HepG2 (cell line): Measurements from ENCODE around the gene LZTS2. TPM values are rescaled to one million over a fixed set of nuclear protein-coding genes. Genes with fewer than 3 reads are reported as not detected.

ENCODE experiments used
- ERF ChIP-seq: IDR thresholded peaks from 2 replicates; pipeline ENCODE4 v1.6.1; 2018; ENCODE audit warnings: missing biosample characterization, missing genetic modification reagents
- GTF2F1 ChIP-seq: fragments of 150-350 bp; IDR thresholded peaks from 2 replicates; pipeline ENCODE4 v1.6.1; 2014; ENCODE audit warnings: low read length
- GTF3A ChIP-seq: sonication (generic); formaldehyde crosslinking; conservative IDR thresholded peaks from 2 replicates; pipeline ENCODE4 v1.4.0; 2020; ENCODE audit warnings: mild to moderate bottlenecking, missing genetic modification reagents
- HNRNPL ChIP-seq: fragments of 200-400 bp; formaldehyde crosslinking; IDR thresholded peaks from 2 replicates; pipeline ENCODE4 v1.6.1; 2017; ENCODE audit warnings: mild to moderate bottlenecking, low read depth, low read length
- MATR3 ChIP-seq: sonication (generic); formaldehyde crosslinking; IDR thresholded peaks from 2 replicates; pipeline ENCODE4 v1.4.0; 2020; ENCODE audit warnings: missing genetic modification reagents
- NBN ChIP-seq: fragments of 450-650 bp; conservative IDR thresholded peaks from 2 replicates; pipeline ENCODE4 v1.6.1; 2017
- NFKBIZ ChIP-seq: IDR thresholded peaks from 2 replicates; pipeline ENCODE4 v1.6.1; 2018; ENCODE audit warnings: missing genetic modification reagents, missing compliant biosample characterization
- PHF20 ChIP-seq: sonication (generic); formaldehyde crosslinking; IDR thresholded peaks from 2 replicates; pipeline ENCODE4 v1.5.0; 2020; ENCODE audit warnings: mild to moderate bottlenecking, missing genetic modification reagents
- PHF8 ChIP-seq: sonication (generic); formaldehyde crosslinking; IDR thresholded peaks from 2 replicates; pipeline ENCODE4 v1.5.0; 2020; ENCODE audit warnings: missing genetic modification reagents
- PITX1 ChIP-seq: sonication (generic); formaldehyde crosslinking; IDR thresholded peaks from 2 replicates; pipeline ENCODE4 v1.5.1; 2020; ENCODE audit warnings: mild to moderate bottlenecking, missing genetic modification reagents
- SP4 ChIP-seq: sonication (generic); formaldehyde crosslinking; IDR thresholded peaks from 2 replicates; pipeline ENCODE4 v1.8.1; 2023; ENCODE audit warnings: mild to moderate bottlenecking, missing genetic modification reagents
- TARDBP ChIP-seq: sonication (generic); formaldehyde crosslinking; IDR thresholded peaks from 2 replicates; pipeline ENCODE4 v1.8.0; 2022; ENCODE audit warnings: mild to moderate bottlenecking, missing genetic modification reagents
- TCF7 ChIP-seq: sonication (generic); IDR thresholded peaks from 2 replicates; pipeline ENCODE4 v1.6.1; 2016; ENCODE audit warnings: antibody characterized with exemption, low read depth
- ZFP36L1 ChIP-seq: sonication (generic); formaldehyde crosslinking; IDR thresholded peaks from 2 replicates; pipeline ENCODE4 v1.8.0; 2022; ENCODE audit warnings: mild to moderate bottlenecking, missing genetic modification reagents, moderate library complexity
- ZNF234 ChIP-seq: sonication (generic); formaldehyde crosslinking; conservative IDR thresholded peaks from 2 replicates; pipeline ENCODE4 v1.5.1; 2020; ENCODE audit warnings: mild to moderate bottlenecking, missing genetic modification reagents
- ZNF235 ChIP-seq: sonication (generic); formaldehyde crosslinking; IDR thresholded peaks from 2 replicates; pipeline ENCODE4 v1.8.1; 2023; ENCODE audit warnings: mild to moderate bottlenecking, missing genetic modification reagents, borderline replicate concordance
- ZNF256 ChIP-seq: sonication (generic); formaldehyde crosslinking; conservative IDR thresholded peaks from 2 replicates; pipeline ENCODE4 v1.4.0; 2020; ENCODE audit warnings: missing genetic modification reagents
- ZNF530 ChIP-seq: sonication (generic); formaldehyde crosslinking; IDR thresholded peaks from 2 replicates; pipeline ENCODE4 v1.5.0; 2020; ENCODE audit warnings: low read depth, mild to moderate bottlenecking, missing genetic modification reagents
- ZNF546 ChIP-seq: sonication (generic); formaldehyde crosslinking; conservative IDR thresholded peaks from 2 replicates; pipeline ENCODE4 v1.8.1; 2023; ENCODE audit warnings: mild to moderate bottlenecking, missing genetic modification reagents
- ZNF549 ChIP-seq: sonication (generic); formaldehyde crosslinking; IDR thresholded peaks from 2 replicates; pipeline ENCODE4 v1.5.0; 2020; ENCODE audit warnings: missing genetic modification reagents
- ZNF556 ChIP-seq: sonication (generic); formaldehyde crosslinking; IDR thresholded peaks from 2 replicates; pipeline ENCODE4 v1.4.0; 2020; ENCODE audit warnings: mild to moderate bottlenecking, missing genetic modification reagents, borderline replicate concordance
- ZNF768 ChIP-seq: sonication (generic); formaldehyde crosslinking; IDR thresholded peaks from 2 replicates; pipeline ENCODE4 v1.4.0; 2020; ENCODE audit warnings: missing genetic modification reagents
- polyA plus RNA-seq, 8 experiments: library from polyadenylated mRNA; depleted of rRNA in 3 of 8; stranded (reverse) in 7 of 8; unstranded in 1 of 8; fragments of >200 nt; fragmentation: Illumina TruSeq in 4 of 8; extraction: Trizol in 4 of 8; gene quantifications; 2 replicates each; pipeline versions ENCODE4 v1.2.1 to v1.2.3, GENCODE V29; 2011 to 2016; ENCODE audit warnings: low read depth in 4 of 8, missing spikeins in 1 of 8, mixed read lengths in 1 of 8; ENCODE audit not compliant: insufficient read depth in 1 of 8
- total RNA-seq, 5 experiments: library from RNA; depleted of rRNA; stranded (reverse); fragments of >200 nt; fragmentation: Illumina TruSeq; extraction: Trizol; gene quantifications; 2 replicates each; pipeline ENCODE4 v1.2.3, GENCODE V29; 2016; ENCODE audit warnings: low read depth in 1 of 5
- TF ChIP-seq, protein P1 (sequence below): sonication (generic); formaldehyde crosslinking; IDR thresholded peaks from 2 replicates; pipeline ENCODE4 v1.5.0; 2020; ENCODE audit warnings: mild to moderate bottlenecking, missing genetic modification reagents, borderline replicate concordance
- TF ChIP-seq, protein P2 (sequence below): sonication (generic); formaldehyde crosslinking; IDR thresholded peaks from 2 replicates; pipeline ENCODE4 v1.9.0; 2022; ENCODE audit warnings: low read depth, missing genetic modification reagents
- TF ChIP-seq, protein P3 (sequence below): sonication (generic); formaldehyde crosslinking; IDR thresholded peaks from 2 replicates; pipeline ENCODE4 v1.5.0; 2020; ENCODE audit warnings: mild to moderate bottlenecking, low read depth, missing genetic modification reagents, borderline replicate concordance

The LZTS2 gene
- total and polyA plus RNA-seq, 2 of the 13 experiments (the other 11 are each of a cell fraction or from before 2014, with no cell fraction given): 43.6 to 65.6 TPM

DNA sequence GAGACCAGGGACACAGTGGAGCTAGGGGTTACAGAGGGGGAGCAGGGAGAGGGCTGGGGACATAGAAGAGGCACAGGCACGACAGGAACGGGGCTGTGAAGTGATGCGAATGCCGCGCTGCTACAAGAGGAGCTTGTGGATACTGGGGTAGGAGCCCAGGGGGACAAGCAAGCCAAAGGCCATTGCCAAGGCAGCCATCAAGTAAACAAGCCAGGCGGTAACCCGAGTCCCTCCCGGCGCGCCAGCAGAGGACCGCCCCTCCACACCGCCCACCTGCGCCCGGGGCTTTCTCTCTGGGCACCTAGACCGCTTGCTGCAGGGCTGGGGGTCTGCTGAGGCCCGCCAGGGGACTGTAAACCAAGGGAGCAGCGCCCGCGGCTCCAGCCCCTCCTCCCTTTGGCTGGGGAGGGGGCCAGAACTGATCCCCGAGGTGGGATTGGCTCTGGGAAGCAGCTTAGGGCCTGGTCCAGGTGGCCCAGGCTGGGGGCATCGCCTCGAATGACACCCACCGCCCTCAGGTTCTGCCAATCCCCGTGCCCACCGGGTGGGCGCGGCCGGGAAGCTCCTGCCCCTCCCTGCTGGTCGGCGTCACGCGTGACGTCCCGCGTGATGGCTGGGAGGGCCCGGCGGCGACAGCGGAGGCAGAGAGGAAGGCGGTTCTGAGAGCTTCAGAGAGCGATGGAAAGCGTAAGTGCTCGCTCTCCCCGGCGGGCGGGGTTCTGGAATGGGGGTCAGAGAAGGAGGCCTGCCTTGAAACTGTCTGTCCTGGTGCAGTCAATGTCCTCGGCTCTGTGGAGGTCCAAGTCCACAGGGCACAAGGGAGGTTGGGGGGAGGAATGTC lies 32.4 kb downstream of the LZTS2 start (continued):
- TF ChIP-seq TARDBP: peak; percentile 8; the same call in 1 of the 2 replicates
- 0 out of 2 replicates have a peak, but pooled peaks have one; percentile 5 for TF ChIP-seq ZNF234 (CRISPR knock-in tag)
- TF ChIP-seq, protein P1, sequence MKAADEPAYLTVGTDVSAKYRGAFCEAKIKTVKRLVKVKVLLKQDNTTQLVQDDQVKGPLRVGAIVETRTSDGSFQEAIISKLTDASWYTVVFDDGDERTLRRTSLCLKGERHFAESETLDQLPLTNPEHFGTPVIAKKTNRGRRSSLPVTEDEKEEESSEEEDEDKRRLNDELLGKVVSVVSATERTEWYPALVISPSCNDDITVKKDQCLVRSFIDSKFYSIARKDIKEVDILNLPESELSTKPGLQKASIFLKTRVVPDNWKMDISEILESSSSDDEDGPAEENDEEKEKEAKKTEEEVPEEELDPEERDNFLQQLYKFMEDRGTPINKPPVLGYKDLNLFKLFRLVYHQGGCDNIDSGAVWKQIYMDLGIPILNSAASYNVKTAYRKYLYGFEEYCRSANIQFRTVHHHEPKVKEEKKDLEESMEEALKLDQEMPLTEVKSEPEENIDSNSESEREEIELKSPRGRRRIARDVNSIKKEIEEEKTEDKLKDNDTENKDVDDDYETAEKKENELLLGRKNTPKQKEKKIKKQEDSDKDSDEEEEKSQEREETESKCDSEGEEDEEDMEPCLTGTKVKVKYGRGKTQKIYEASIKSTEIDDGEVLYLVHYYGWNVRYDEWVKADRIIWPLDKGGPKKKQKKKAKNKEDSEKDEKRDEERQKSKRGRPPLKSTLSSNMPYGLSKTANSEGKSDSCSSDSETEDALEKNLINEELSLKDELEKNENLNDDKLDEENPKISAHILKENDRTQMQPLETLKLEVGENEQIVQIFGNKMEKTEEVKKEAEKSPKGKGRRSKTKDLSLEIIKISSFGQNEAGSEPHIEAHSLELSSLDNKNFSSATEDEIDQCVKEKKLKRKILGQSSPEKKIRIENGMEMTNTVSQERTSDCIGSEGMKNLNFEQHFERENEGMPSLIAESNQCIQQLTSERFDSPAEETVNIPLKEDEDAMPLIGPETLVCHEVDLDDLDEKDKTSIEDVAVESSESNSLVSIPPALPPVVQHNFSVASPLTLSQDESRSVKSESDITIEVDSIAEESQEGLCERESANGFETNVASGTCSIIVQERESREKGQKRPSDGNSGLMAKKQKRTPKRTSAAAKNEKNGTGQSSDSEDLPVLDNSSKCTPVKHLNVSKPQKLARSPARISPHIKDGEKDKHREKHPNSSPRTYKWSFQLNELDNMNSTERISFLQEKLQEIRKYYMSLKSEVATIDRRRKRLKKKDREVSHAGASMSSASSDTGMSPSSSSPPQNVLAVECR (CRISPR knock-in tag): peak; percentile 48; the same call in 1 of the 2 replicates
- TF ChIP-seq HNRNPL: peak; percentile 92
- TF ChIP-seq NFKBIZ (CRISPR knock-in tag): no peak
- TF ChIP-seq, protein P2, sequence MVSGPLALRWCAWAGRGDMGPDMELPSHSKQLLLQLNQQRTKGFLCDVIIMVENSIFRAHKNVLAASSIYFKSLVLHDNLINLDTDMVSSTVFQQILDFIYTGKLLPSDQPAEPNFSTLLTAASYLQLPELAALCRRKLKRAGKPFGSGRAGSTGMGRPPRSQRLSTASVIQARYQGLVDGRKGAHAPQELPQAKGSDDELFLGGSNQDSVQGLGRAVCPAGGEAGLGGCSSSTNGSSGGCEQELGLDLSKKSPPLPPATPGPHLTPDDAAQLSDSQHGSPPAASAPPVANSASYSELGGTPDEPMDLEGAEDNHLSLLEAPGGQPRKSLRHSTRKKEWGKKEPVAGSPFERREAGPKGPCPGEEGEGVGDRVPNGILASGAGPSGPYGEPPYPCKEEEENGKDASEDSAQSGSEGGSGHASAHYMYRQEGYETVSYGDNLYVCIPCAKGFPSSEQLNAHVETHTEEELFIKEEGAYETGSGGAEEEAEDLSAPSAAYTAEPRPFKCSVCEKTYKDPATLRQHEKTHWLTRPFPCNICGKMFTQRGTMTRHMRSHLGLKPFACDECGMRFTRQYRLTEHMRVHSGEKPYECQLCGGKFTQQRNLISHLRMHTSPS (CRISPR knock-in tag): peak; percentile 75; the same call in 1 of the 2 replicates
- no peak for TF ChIP-seq ZNF530 (CRISPR knock-in tag)
- TF ChIP-seq PHF20: 0 out of 2 replicates have a peak, but pooled peaks have one; percentile 20
- no peak for TF ChIP-seq ZNF256
- TF ChIP-seq ZFP36L1 (CRISPR knock-in tag): 0 out of 2 replicates have a peak, but pooled peaks have one; percentile 65
- TF ChIP-seq MATR3 (CRISPR knock-in tag): no peak
- no peak for TF ChIP-seq GTF2F1
- peak; percentile 30; the same call in 1 of the 2 replicates for TF ChIP-seq SP4 (CRISPR knock-in tag)
- TF ChIP-seq GTF3A (CRISPR knock-in tag): no peak
- TF ChIP-seq PITX1 (CRISPR knock-in tag): no peak; the same call in 1 of the 2 replicates
- TF ChIP-seq ZNF549 (CRISPR knock-in tag): no peak
- TF ChIP-seq PHF8 (CRISPR knock-in tag): peak; percentile 38; the same call in 1 of the 2 replicates
- TF ChIP-seq ERF (CRISPR knock-in tag): no peak
- TF ChIP-seq ZNF768 (CRISPR knock-in tag): peak; percentile 8; the same call in 1 of the 2 replicates
- no peak for TF ChIP-seq NBN
- TF ChIP-seq, protein P3, sequence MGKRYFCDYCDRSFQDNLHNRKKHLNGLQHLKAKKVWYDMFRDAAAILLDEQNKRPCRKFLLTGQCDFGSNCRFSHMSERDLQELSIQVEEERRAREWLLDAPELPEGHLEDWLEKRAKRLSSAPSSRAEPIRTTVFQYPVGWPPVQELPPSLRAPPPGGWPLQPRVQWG (CRISPR knock-in tag): no peak
- TF ChIP-seq ZNF546 (CRISPR knock-in tag): 0 out of 2 replicates have a peak, but pooled peaks have one; percentile 26
- 0 out of 2 replicates have a peak, but pooled peaks have one; percentile 10 for TF ChIP-seq ZNF556 (CRISPR knock-in tag)
- TF ChIP-seq TCF7: no peak
- no peak for TF ChIP-seq ZNF235 (CRISPR knock-in tag)
